HepG2 (cell line): ENCODE measurements around the gene PUS1. TPM values are rescaled to one million over a fixed set of nuclear protein-coding genes. Genes with fewer than 3 reads are reported as not detected.
A peak's percentile ranks its signal among the peaks of the same experiment; 100 is the strongest.

Source experiments
- AKAP8 ChIP-seq: sonication (generic); formaldehyde crosslinking; IDR thresholded peaks from 2 replicates; pipeline ENCODE4 v1.5.1; 2020; ENCODE audit warnings: mild to moderate bottlenecking, missing genetic modification reagents
- BORCS8-MEF2B ChIP-seq: sonication (generic); formaldehyde crosslinking; IDR thresholded peaks from 2 replicates; pipeline ENCODE4 v1.8.0; 2022; ENCODE audit warnings: mild to moderate bottlenecking, missing genetic modification reagents
- ELF1 ChIP-seq: sonication (generic); formaldehyde crosslinking; IDR thresholded peaks from 2 replicates; pipeline ENCODE4 v1.4.0; 2020; ENCODE audit warnings: missing genetic modification reagents
- ELF4 ChIP-seq: sonication (generic); formaldehyde crosslinking; IDR thresholded peaks from 2 replicates; pipeline ENCODE4 v1.5.0; 2020; ENCODE audit warnings: missing genetic modification reagents, mild to moderate bottlenecking, moderate library complexity, borderline replicate concordance
- HNF4A ChIP-seq: sonication (generic); formaldehyde crosslinking; IDR thresholded peaks from 2 replicates; pipeline ENCODE4 v1.4.0; 2020; ENCODE audit warnings: missing genetic modification reagents
- KDM4B ChIP-seq: sonication (generic); formaldehyde crosslinking; IDR thresholded peaks from 2 replicates; pipeline ENCODE4 v1.4.0; 2020; ENCODE audit warnings: missing genetic modification reagents
- MAZ ChIP-seq, 2 experiments: sonication (generic) in 1 of 2; formaldehyde crosslinking in 1 of 2; IDR thresholded peaks; 2 replicates each; pipeline versions ENCODE4 v1.5.0 to v1.6.1; 2012 to 2020; ENCODE audit warnings: low read depth in 2 of 2, mild to moderate bottlenecking in 2 of 2, borderline replicate concordance in 1 of 2, improper control_type of control experiment in 1 of 2, low read length in 1 of 2, missing genetic modification reagents in 1 of 2, moderate library complexity in 1 of 2
- MIXL1 ChIP-seq: IDR thresholded peaks from 2 replicates; pipeline ENCODE4 v1.6.1; 2016
- MTF2 ChIP-seq: sonication (generic); formaldehyde crosslinking; IDR thresholded peaks from 2 replicates; pipeline ENCODE4 v1.5.0; 2020; ENCODE audit warnings: missing genetic modification reagents, borderline replicate concordance
- NFAT5 ChIP-seq: sonication (generic); formaldehyde crosslinking; IDR thresholded peaks from 2 replicates; pipeline ENCODE4 v1.4.0; 2020; ENCODE audit warnings: missing genetic modification reagents
- PAXIP1 ChIP-seq: sonication (generic); formaldehyde crosslinking; conservative IDR thresholded peaks from 2 replicates; pipeline ENCODE4 v1.4.0; 2020; ENCODE audit warnings: mild to moderate bottlenecking, missing genetic modification reagents, moderate library complexity
- SOX13 ChIP-seq, 3 experiments: fragments of 450-650 bp in 1 of 3; sonication (generic) in 1 of 3; formaldehyde crosslinking in 1 of 3; IDR thresholded peaks in 2 of 3; conservative IDR thresholded peaks in 1 of 3; 2 replicates each; pipeline versions ENCODE4 v1.5.0 to v1.6.1; 2016 to 2020; ENCODE audit warnings: antibody characterized with exemption in 1 of 3, mild to moderate bottlenecking in 1 of 3, missing compliant biosample characterization in 1 of 3, missing genetic modification reagents in 1 of 3, moderate library complexity in 1 of 3
- SP5 ChIP-seq: IDR thresholded peaks from 2 replicates; pipeline ENCODE4 v1.6.1; 2016; ENCODE audit warnings: low read depth, borderline replicate concordance
- ZBTB8A ChIP-seq: sonication (generic); formaldehyde crosslinking; IDR thresholded peaks from 2 replicates; pipeline ENCODE4 v1.4.0; 2020; ENCODE audit warnings: mild to moderate bottlenecking, low read depth, missing genetic modification reagents, borderline replicate concordance
- ZNF329 ChIP-seq: sonication (generic); formaldehyde crosslinking; IDR thresholded peaks from 2 replicates; pipeline ENCODE4 v1.9.0; 2021; ENCODE audit warnings: low read depth, mild to moderate bottlenecking, missing genetic modification reagents
- ZNF350 ChIP-seq: sonication (generic); formaldehyde crosslinking; IDR thresholded peaks from 2 replicates; pipeline ENCODE4 v1.4.0; 2020; ENCODE audit warnings: mild to moderate bottlenecking, low read depth, missing genetic modification reagents, borderline replicate concordance
- ZNF563 ChIP-seq: sonication (generic); formaldehyde crosslinking; IDR thresholded peaks from 2 replicates; pipeline ENCODE4 v1.8.0; 2022; ENCODE audit warnings: mild to moderate bottlenecking, moderate library complexity, missing genetic modification reagents
- ZNF567 ChIP-seq: sonication (generic); formaldehyde crosslinking; IDR thresholded peaks from 2 replicates; pipeline ENCODE4 v1.8.1; 2023; ENCODE audit warnings: mild to moderate bottlenecking, missing genetic modification reagents, borderline replicate concordance
- polyA plus RNA-seq, 8 experiments: library from polyadenylated mRNA; depleted of rRNA in 3 of 8; stranded (reverse) in 7 of 8; unstranded in 1 of 8; fragments of >200 nt; fragmentation: Illumina TruSeq in 4 of 8; extraction: Trizol in 4 of 8; gene quantifications; 2 replicates each; pipeline versions ENCODE4 v1.2.1 to v1.2.3, GENCODE V29; 2011 to 2016; ENCODE audit warnings: low read depth in 4 of 8, missing spikeins in 1 of 8, mixed read lengths in 1 of 8; ENCODE audit not compliant: insufficient read depth in 1 of 8
- total RNA-seq, 5 experiments: library from RNA; depleted of rRNA; stranded (reverse); fragments of >200 nt; fragmentation: Illumina TruSeq; extraction: Trizol; gene quantifications; 2 replicates each; pipeline ENCODE4 v1.2.3, GENCODE V29; 2016; ENCODE audit warnings: low read depth in 1 of 5

The PUS1 gene
- total and polyA plus RNA-seq, 2 of the 13 experiments (the other 11 are each of a cell fraction or from before 2014, with no cell fraction given), result 19.2 to 24.7 TPM

GRCh38 chr12:131928711-131929580 is at the start of gene PUS1 (continued):
- TF ChIP-seq KDM4B (CRISPR knock-in tag) (peak; percentile 47; the same call in 1 of the 2 replicates), ZNF350 (CRISPR knock-in tag) (peak; percentile 56; the same call in 1 of the 2 replicates), MIXL1 (CRISPR knock-in tag) (peak; percentile 91), MAZ (IDR thresholded peaks at IDR 0.05; ENCODE audit: borderline replicate concordance, low read depth, low read length) (0 out of 2 replicates have a peak, but pooled peaks have one; percentile 21), MAZ (CRISPR knock-in tag; IDR thresholded peaks at IDR 0.05; ENCODE audit: low read depth) (peak; percentile 96), PAXIP1 (CRISPR knock-in tag) (peak; percentile 44; the same call in 1 of the 2 replicates), AKAP8 (0 out of 2 replicates have a peak, but pooled peaks have one; percentile 9), BORCS8-MEF2B (peak; percentile 70; the same call in 1 of the 2 replicates), ZNF329 (no peak), SP5 (CRISPR knock-in tag) (peak; percentile 71), SOX13 (IDR thresholded peaks at IDR 0.05) (no peak; the same call in 1 of the 2 replicates), SOX13 (CRISPR knock-in tag; conservative IDR thresholded peaks at IDR 0.05 in 1 of 2, IDR thresholded peaks at IDR 0.05 in 1 of 2) (no peak; a peak in 1 of 4 replicates), MTF2 (CRISPR knock-in tag) (0 out of 2 replicates have a peak, but pooled peaks have one; percentile 57), ZBTB8A (CRISPR knock-in tag) (peak; percentile 47; the same call in 1 of the 2 replicates), HNF4A (CRISPR knock-in tag) (peak; percentile 17; the same call in 1 of the 2 replicates), ELF4 (CRISPR knock-in tag) (peak; percentile 80; the same call in 1 of the 2 replicates), NFAT5 (CRISPR knock-in tag) (no peak), ELF1 (peak; percentile 98), ZNF563 (CRISPR knock-in tag) (peak; percentile 19; the same call in 1 of the 2 replicates), ZNF567 (no peak)
